ENCODE data around the gene CD86. TPM values are rescaled to one million over a fixed set of nuclear protein-coding genes. Genes with fewer than 3 reads are reported as not detected.

Gene CD86
- total and polyA plus RNA-seq, 7 donors = 0.16 to 1.4 (median 0.71) TPM

GRCh38 chr3:122079524-122080206, 24.5 kb downstream of the CD86 start:
- 93 to 96% (median 93%) methylated on average over 8 of the region's 8 CpGs for WGBS, 3 donors
- DNase-seq (no peak), ATAC-seq (no peak)
- no peaks in the 10 kb centered on the region for H3K9me3 ChIP-seq
- H3K27me3 ChIP-seq (ENCODE audit: insufficient read depth in 3 of 3, low read length in 2 of 3) = no peaks in the 10 kb centered on the region
- TF ChIP-seq CTCF (IDR thresholded peaks at IDR 0.05) = no peak
- no peaks in the 10 kb centered on the region for H3K4me1 ChIP-seq
- no peaks in the 10 kb centered on the region for H3K36me3 ChIP-seq (ENCODE audit: insufficient read depth in 1 of 2, low read depth in 1 of 2)
- no peak overlapping the region for H3K4me3 ChIP-seq
- intact Hi-C loops (cut with DNase I) = no loop called here
- no peak overlapping the region for H3K27ac ChIP-seq

GRCh38 chr3:122080207-122080587, 25.0 kb downstream of the CD86 start:
- H3K27ac ChIP-seq = no peak overlapping the region
- ATAC-seq (no peak), DNase-seq (no peak)
- no peaks in the 10 kb centered on the region for H3K4me1 ChIP-seq
- TF ChIP-seq CTCF (IDR thresholded peaks at IDR 0.05) = no peak
- H3K36me3 ChIP-seq (ENCODE audit: insufficient read depth in 1 of 2, low read depth in 1 of 2) = no peaks in the 10 kb centered on the region
- intact Hi-C loops (cut with DNase I) = no loop called here
- no peaks in the 10 kb centered on the region for H3K9me3 ChIP-seq
- 86 to 89% (median 89%) methylated on average over 9 of the region's 9 CpGs for WGBS, 3 donors
- H3K27me3 ChIP-seq (ENCODE audit: insufficient read depth in 3 of 3, low read length in 2 of 3) = no peaks in the 10 kb centered on the region
- no peak overlapping the region for H3K4me3 ChIP-seq

GRCh38 chr3:122081543-122082247, 26.5 kb downstream of the CD86 start:
- no peaks in the 10 kb centered on the region for H3K27me3 ChIP-seq (ENCODE audit: insufficient read depth in 3 of 3, low read length in 2 of 3)
- WGBS, 3 donors = 66 to 71% (median 68%) methylated on average over 7 of the region's 7 CpGs
- no peaks in the 10 kb centered on the region for H3K36me3 ChIP-seq (ENCODE audit: insufficient read depth in 1 of 2, low read depth in 1 of 2)
- H3K4me3 ChIP-seq = no peak overlapping the region
- no peak overlapping the region for H3K27ac ChIP-seq
- intact Hi-C loops (cut with DNase I) = no loop called here
- H3K4me1 ChIP-seq = no peaks in the 10 kb centered on the region
- no peak for ATAC-seq
- no peak for DNase-seq
- H3K9me3 ChIP-seq = no peaks in the 10 kb centered on the region
- TF ChIP-seq CTCF (IDR thresholded peaks at IDR 0.05) = no peak

- WGBS, 3 donors = 60 to 73% (median 69%) methylated on average over 3 of the region's 3 CpGs
These were observed 27.2 kb downstream of the CD86 start for GRCh38 chr3:122082357-122082756.

More at GRCh38 chr3:122082357-122082756, 27.2 kb downstream of the CD86 start:
- TF ChIP-seq CTCF (IDR thresholded peaks at IDR 0.05) = no peak
- intact Hi-C loops (cut with DNase I) = no loop called here
- H3K27ac ChIP-seq = no peak overlapping the region
- H3K4me1 ChIP-seq = no peaks in the 10 kb centered on the region
- H3K36me3 ChIP-seq (ENCODE audit: insufficient read depth in 1 of 2, low read depth in 1 of 2) = no peaks in the 10 kb centered on the region
- no peak overlapping the region for H3K4me3 ChIP-seq
- DNase-seq (no peak), ATAC-seq (no peak)
- H3K9me3 ChIP-seq = no peaks in the 10 kb centered on the region
- H3K27me3 ChIP-seq (ENCODE audit: insufficient read depth in 3 of 3, low read length in 2 of 3) = no peaks in the 10 kb centered on the region

Data from psoas muscle (tissue), 8 donors.